ENCODE results near the gene N4BP2. TPM values are rescaled to one million over a fixed set of nuclear protein-coding genes. Genes with fewer than 3 reads are reported as not detected.

Gene N4BP2
- total and polyA plus RNA-seq, 10 donors: 1.3 to 18.7 (median 12.3) TPM

DNA sequence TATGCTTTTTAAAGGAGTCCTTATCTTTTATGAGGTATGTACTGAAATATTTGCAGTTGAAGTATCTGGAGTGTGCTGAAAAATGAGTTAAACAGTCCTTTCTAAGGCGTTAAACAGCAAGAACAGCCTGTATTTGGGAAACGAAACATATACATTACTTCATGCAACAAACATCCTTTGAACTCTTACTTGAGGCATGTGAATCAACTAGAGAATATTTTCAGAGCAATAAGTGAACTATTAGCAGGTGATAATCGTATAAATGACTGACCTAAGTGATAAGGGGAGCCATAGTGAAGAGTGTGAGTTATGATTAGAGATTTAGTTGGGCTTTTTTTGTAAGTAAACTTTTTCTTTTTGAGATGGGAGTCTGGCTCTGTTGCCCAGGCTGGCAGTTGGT lies 94.3 kb downstream of the N4BP2 start:
- Histone ChIP-seq H3K27me3 (replicated peaks in 1 of 7) (no peaks in the 10 kb centered on the region), H3K4me3 (no peak overlapping the region), H3K4me1 (peaks cover 3 to 61% (median 12%) of the 10 kb centered on the region in 6 donors), H3K9me3 (peaks cover 0 to 11% (median 8%) of the 10 kb centered on the region in 8 donors), H3K36me3 (peaks cover 0 to 4% (median 0%) of the 10 kb centered on the region in 6 donors), H3K27ac (peak overlapping the region in 2 of 8 donors; percentile 6 to 28)
- WGBS, 5 donors: 87 to 95% (median 91%) methylated on average over 3 of the region's 3 CpGs
- DNase-seq: no peak
- TF ChIP-seq POLR2A (IDR thresholded peaks at IDR 0.05): no peak
- no peak for TF ChIP-seq POLR2AphosphoS5 (IDR thresholded peaks at IDR 0.05)
- TF ChIP-seq, protein P1, sequence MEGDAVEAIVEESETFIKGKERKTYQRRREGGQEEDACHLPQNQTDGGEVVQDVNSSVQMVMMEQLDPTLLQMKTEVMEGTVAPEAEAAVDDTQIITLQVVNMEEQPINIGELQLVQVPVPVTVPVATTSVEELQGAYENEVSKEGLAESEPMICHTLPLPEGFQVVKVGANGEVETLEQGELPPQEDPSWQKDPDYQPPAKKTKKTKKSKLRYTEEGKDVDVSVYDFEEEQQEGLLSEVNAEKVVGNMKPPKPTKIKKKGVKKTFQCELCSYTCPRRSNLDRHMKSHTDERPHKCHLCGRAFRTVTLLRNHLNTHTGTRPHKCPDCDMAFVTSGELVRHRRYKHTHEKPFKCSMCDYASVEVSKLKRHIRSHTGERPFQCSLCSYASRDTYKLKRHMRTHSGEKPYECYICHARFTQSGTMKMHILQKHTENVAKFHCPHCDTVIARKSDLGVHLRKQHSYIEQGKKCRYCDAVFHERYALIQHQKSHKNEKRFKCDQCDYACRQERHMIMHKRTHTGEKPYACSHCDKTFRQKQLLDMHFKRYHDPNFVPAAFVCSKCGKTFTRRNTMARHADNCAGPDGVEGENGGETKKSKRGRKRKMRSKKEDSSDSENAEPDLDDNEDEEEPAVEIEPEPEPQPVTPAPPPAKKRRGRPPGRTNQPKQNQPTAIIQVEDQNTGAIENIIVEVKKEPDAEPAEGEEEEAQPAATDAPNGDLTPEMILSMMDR (IDR thresholded peaks at IDR 0.05 in 8 of 11, conservative IDR thresholded peaks at IDR 0.05 in 3 of 11): no peak
- intact Hi-C loops (cut with DNase I; ENCODE audit: low total_unique reads): loop anchor here (5.0 kb wide), 1 partner anchor 156 kb away; no protein-coding TSS in a partner anchor

DNA sequence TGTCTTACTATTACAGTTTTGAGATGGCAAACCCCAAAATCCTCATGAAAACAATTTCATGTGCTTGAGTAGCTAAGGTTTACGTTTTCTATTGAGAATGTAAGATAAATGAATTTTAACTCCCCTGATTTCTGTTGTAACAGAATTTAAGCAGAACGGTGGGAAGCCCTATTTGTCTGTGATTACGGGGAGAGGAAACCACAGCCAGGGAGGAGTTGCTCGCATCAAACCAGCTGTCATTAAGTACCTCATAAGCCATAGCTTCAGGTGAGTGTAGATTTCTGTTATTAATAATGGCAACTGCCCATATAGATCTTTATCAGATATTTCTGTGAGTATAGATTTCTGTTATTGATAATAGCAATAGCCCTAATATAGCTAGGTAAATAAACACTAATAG lies 96.0 kb downstream of the N4BP2 start:
- Histone ChIP-seq H3K9me3 (peaks cover 0 to 11% (median 8%) of the 10 kb centered on the region in 8 donors), H3K27me3 (replicated peaks in 1 of 7) (no peaks in the 10 kb centered on the region), H3K27ac (peak overlapping the region in 5 of 8 donors; percentile 4 to 51 (median 14)), H3K36me3 (no peaks in the 10 kb centered on the region), H3K4me3 (no peak overlapping the region), H3K4me1 (peaks cover 3 to 61% (median 12%) of the 10 kb centered on the region in 6 donors)
- intact Hi-C loops (cut with DNase I; ENCODE audit: low total_unique reads): loop anchor here (5.0 kb wide), 1 partner anchor 155 kb away; no protein-coding TSS in a partner anchor
- DNase-seq: no peak
- 36 to 54% (median 41%) methylated on average over 4 of the region's 4 CpGs for WGBS, 5 donors
- TF ChIP-seq POLR2AphosphoS5 (IDR thresholded peaks at IDR 0.05) (no peak), POLR2A (IDR thresholded peaks at IDR 0.05) (no peak)
- TF ChIP-seq, protein P1 (IDR thresholded peaks at IDR 0.05 in 8 of 11, conservative IDR thresholded peaks at IDR 0.05 in 3 of 11): no peak

DNA sequence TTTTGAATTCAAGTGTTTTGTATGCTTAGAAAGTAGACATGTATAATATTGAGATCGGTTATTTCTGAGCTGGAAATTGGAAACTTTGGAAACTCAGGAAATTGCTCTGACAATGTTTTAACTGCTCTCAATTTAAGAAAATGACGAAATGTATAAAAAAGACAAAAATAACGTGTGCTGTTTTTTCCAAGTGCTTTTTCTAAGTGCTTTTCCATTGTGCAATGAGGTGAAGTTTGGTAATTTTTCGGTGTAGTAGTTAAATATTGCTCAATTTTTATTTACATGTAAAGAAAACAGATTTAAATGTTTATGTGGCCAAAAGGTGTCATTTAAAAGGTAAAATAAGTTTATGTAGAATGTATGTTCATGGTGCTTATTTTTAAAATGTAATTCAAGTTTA lies 100.8 kb downstream of the N4BP2 start:
- WGBS, 5 donors: 57 to 85% (median 67%) methylated on average over 4 of the region's 4 CpGs
- no peak for DNase-seq
- no peak overlapping the region for H3K27ac ChIP-seq
- H3K4me3 ChIP-seq: no peak overlapping the region
- no peaks in the 10 kb centered on the region for H3K27me3 ChIP-seq (replicated peaks in 1 of 7)
- intact Hi-C loops (cut with DNase I; ENCODE audit: low total_unique reads): no loop called here
- peaks cover 0 to 5% (median 0%) of the 10 kb centered on the region in 6 donors for H3K36me3 ChIP-seq
- peaks cover 3 to 32% (median 9%) of the 10 kb centered on the region in 6 donors for H3K4me1 ChIP-seq
- TF ChIP-seq POLR2A (IDR thresholded peaks at IDR 0.05) (no peak), POLR2AphosphoS5 (IDR thresholded peaks at IDR 0.05) (no peak)
- TF ChIP-seq, protein P1 (IDR thresholded peaks at IDR 0.05 in 8 of 11, conservative IDR thresholded peaks at IDR 0.05 in 3 of 11): no peak
- H3K9me3 ChIP-seq: no peaks in the 10 kb centered on the region

DNA sequence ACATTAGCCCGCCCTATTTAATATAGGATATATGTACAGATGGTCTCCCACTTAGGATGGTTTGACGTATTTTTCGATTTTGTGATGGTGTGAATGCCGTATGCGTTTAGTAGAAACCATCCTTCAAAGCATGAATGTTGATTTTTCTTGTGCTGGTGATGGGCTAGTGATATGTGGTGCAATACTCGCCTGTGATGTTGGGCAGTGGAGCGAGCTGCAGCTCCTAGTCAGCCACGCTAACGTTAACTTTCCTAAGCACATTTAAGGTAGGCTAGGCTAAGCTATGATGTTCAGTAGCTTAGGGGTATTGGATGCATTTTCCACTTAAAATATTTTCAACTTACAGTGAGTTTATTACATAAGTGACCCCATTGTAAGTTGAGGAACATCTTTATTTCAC lies 103.6 kb downstream of the N4BP2 start:
- TF ChIP-seq POLR2A (IDR thresholded peaks at IDR 0.05): no peak
- no peak for TF ChIP-seq POLR2AphosphoS5 (IDR thresholded peaks at IDR 0.05)
- TF ChIP-seq, protein P1 (IDR thresholded peaks at IDR 0.05 in 8 of 11, conservative IDR thresholded peaks at IDR 0.05 in 3 of 11): no peak
- DNase-seq: no peak
- no peaks in the 10 kb centered on the region for H3K27me3 ChIP-seq (replicated peaks in 1 of 7)
- no peak overlapping the region for H3K4me3 ChIP-seq
- H3K36me3 ChIP-seq: peaks cover 0 to 5% (median 0%) of the 10 kb centered on the region in 6 donors
- intact Hi-C loops (cut with DNase I; ENCODE audit: low total_unique reads): no loop called here
- H3K9me3 ChIP-seq: no peaks in the 10 kb centered on the region
- no peak overlapping the region for H3K27ac ChIP-seq
- H3K4me1 ChIP-seq: peaks cover 0 to 4% (median 0%) of the 10 kb centered on the region in 6 donors
- 89 to 95% (median 93%) methylated on average over 9 of the region's 9 CpGs for WGBS, 5 donors
